AG04449 (cell line): ENCODE measurements around the gene FRMD4A.

Experiments
- CTCF ChIA-PET: fragments of 350-600 bp; formaldehyde crosslinking; extraction: SDS; loops from one replicate; lab custom pipeline; 2021; ENCODE audit warnings: antibody characterized with exemption; lab: Yijun Ruan, JAX
- POLR2A ChIA-PET: fragments of 400-600, 350-600 bp; formaldehyde crosslinking; extraction: SDS; loops from one replicate; lab custom pipeline; 2020; ENCODE audit warnings: antibody characterized with exemption, inconsistent platforms; lab: Yijun Ruan, JAX
- DNase-seq: peaks from one replicate; pipeline ENCODE4 v3.0.0-alpha.2; 2010; ENCODE audit warnings: low read depth, low spot score
- H3K4me3 ChIP-seq: 2 replicates; pipeline ENCODE4 v1.5.1; 2011; ENCODE audit warnings: low read depth, mild to moderate bottlenecking, control low read depth, low read length
- CTCF ChIP-seq: IDR thresholded peaks from one replicate; pipeline ENCODE4 v1.5.1; 2011; ENCODE audit warnings: mild to moderate bottlenecking, moderate library complexity, low read length, control low read depth, inconsistent platforms; ENCODE audit not compliant: insufficient read depth; ENCODE audit errors: missing control alignments

The FRMD4A gene

GRCh38 chr10:13943735-13944398 is 386.9 kb downstream of the FRMD4A start:
- DNase-seq = no peak
- H3K4me3 ChIP-seq = no peak overlapping the region
- ChIA-PET CTCF (interaction anchor here (1.2 kb wide), 1 partner anchor 17 kb away, joined by 3 read pairs; no protein-coding TSS in a partner anchor), POLR2A (no interaction called here)
- TF ChIP-seq CTCF = no peak

GRCh38 chr10:13942035-13942434 is 388.7 kb downstream of the FRMD4A start:
- ChIA-PET CTCF (no interaction called here), POLR2A (no interaction called here)
- DNase-seq = no peak
- H3K4me3 ChIP-seq = no peak overlapping the region
- TF ChIP-seq CTCF = no peak

GRCh38 chr10:13939391-13939790 is 391.3 kb downstream of the FRMD4A start:
- ChIA-PET CTCF (interaction anchor here (0.8 to 1.2 kb wide), 3 partner anchors 12 to 152 kb away, joined by 3 to 5 read pairs (median 3); no protein-coding TSS in a partner anchor), POLR2A (no interaction called here)
- peak; percentile 68 for DNase-seq
- H3K4me3 ChIP-seq = no peak overlapping the region
- TF ChIP-seq CTCF = no peak

GRCh38 chr10:13938950-13939349 is 391.8 kb downstream of the FRMD4A start:
- H3K4me3 ChIP-seq = no peak overlapping the region
- ChIA-PET POLR2A (no interaction called here), CTCF (interaction anchor here (0.8 to 1.2 kb wide), 3 partner anchors 11 to 152 kb away, joined by 3 to 5 read pairs (median 3); no protein-coding TSS in a partner anchor)
- no peak for DNase-seq
- no peak for TF ChIP-seq CTCF

- no peak for TF ChIP-seq CTCF
- ChIA-PET CTCF (interaction anchor here (1.3 kb wide), 1 partner anchor 9 kb away, joined by 3 read pairs; no protein-coding TSS in a partner anchor), POLR2A (no interaction called here)
- DNase-seq = no peak
- H3K4me3 ChIP-seq = no peak overlapping the region
Observed at GRCh38 chr10:13936826-13937225, 393.9 kb downstream of the FRMD4A start.

- ChIA-PET CTCF (no interaction called here), POLR2A (no interaction called here)
- no peak for TF ChIP-seq CTCF
- DNase-seq = no peak
- no peak overlapping the region for H3K4me3 ChIP-seq
Observed at GRCh38 chr10:13930120-13930519, 400.6 kb downstream of the FRMD4A start.
